Right lobe of liver (tissue), 6 donors: Measurements from ENCODE around the gene GLIS1. TPM values are rescaled to one million over a fixed set of nuclear protein-coding genes. Genes with fewer than 3 reads are reported as not detected.

ENCODE experiments used
- ATAC-seq, 4 donors: fragments of 200-7000 bp; cut with Tn5 transposase; one replicate each; pipeline ENCODE4 v1.9.1; 2020; ENCODE audit warnings: mild to moderate bottlenecking in 4 of 4, moderate library complexity in 4 of 4
- DNase-seq, 3 donors: peaks; one replicate each; pipeline ENCODE4 v3.0.0-alpha.2; 2020
- H3K27ac ChIP-seq, 3 donors: fragments of 200-600 bp; one replicate each; pipeline ENCODE4 v1.8.0; 2022
- H3K27me3 ChIP-seq, 2 donors: fragments of 200-600 bp; one replicate each; pipeline ENCODE4 v1.8.0; 2022
- H3K36me3 ChIP-seq, 4 donors: fragments of 200-600 bp; sonication (generic) in 1 of 4; one replicate each; pipeline versions ENCODE4 v1.5.1 to v1.8.0; 2017 to 2022; ENCODE audit warnings: control low read depth in 1 of 4
- H3K4me1 ChIP-seq, 4 donors: fragments of 200-600 bp; sonication (generic) in 1 of 4; one replicate each; pipeline versions ENCODE4 v1.5.1 to v1.8.0; 2017 to 2022; ENCODE audit warnings: control low read depth in 1 of 4
- H3K4me3 ChIP-seq, 3 donors: fragments of 200-600 bp; one replicate each; pipeline ENCODE4 v1.8.0; 2022
- H3K9me3 ChIP-seq, 4 donors: fragments of 200-600 bp; sonication (generic) in 1 of 4; one replicate each; pipeline versions ENCODE4 v1.5.1 to v1.8.0; 2017 to 2022; ENCODE audit warnings: control low read depth in 1 of 4
- POLR2A ChIP-seq: fragments of 450-650 bp; IDR thresholded peaks from one replicate; pipeline ENCODE4 v1.6.1; 2017; ENCODE audit warnings: antibody characterized with exemption, mild to moderate bottlenecking
- WGBS: methylation state at CpG from one replicate; pipeline ENCODE4 v1.1.6; 2018; ENCODE audit warnings: low coverage, low lambda C conversion rate; ENCODE audit not compliant: insufficient coverage; ENCODE audit errors: missing lambda C conversion rate; 5-methylcytosine and 5-hydroxymethylcytosine counted together
- intact Hi-C, 2 donors: fragments of 100-400 bp; cut with DNase I; formaldehyde crosslinking; loops; one replicate each; pipeline versions ENCODE4 v1.11.2 to v1.14.1; 2022
- total RNA-seq, 6 experiments: library from RNA; depleted of rRNA in 2 of 6; stranded (reverse); fragments of >200 nt in 2 of 6; fragmentation: NEBNext Ultra II Directional in 3 of 6; extraction: Animal tissue kit (Norgen Biotek cat#: 25700) in 3 of 6; gene quantifications; one replicate each; pipeline versions ENCODE4 v1.1.0 to v1.2.4, GENCODE V29; 2016 to 2023
- TF ChIP-seq, protein P1 (sequence below), 4 donors: fragments of 200-600 bp in 3 of 4; fragments of 450-650 bp in 1 of 4; IDR thresholded peaks; one replicate each; pipeline versions ENCODE4 v1.5.1 to v1.8.0; 2016 to 2022; ENCODE audit warnings: antibody characterized with exemption in 4 of 4, mild to moderate bottlenecking in 2 of 4
- donor health status: DM: no; HTN: yes; CAD: no.
- donor health status: DM: no; HTN: no; CAD: no.
- donor health status: DM: no; HTN: no; CAD: no.
- donor health status: DM: no; HTN: yes; CAD: no.
- donor health status: DM: no; HTN: yes; CAD: no.

The GLIS1 gene
- total RNA-seq, 6 experiments from 2014 or later, result not detected

- no peak for TF ChIP-seq POLR2A
- TF ChIP-seq, protein P1, sequence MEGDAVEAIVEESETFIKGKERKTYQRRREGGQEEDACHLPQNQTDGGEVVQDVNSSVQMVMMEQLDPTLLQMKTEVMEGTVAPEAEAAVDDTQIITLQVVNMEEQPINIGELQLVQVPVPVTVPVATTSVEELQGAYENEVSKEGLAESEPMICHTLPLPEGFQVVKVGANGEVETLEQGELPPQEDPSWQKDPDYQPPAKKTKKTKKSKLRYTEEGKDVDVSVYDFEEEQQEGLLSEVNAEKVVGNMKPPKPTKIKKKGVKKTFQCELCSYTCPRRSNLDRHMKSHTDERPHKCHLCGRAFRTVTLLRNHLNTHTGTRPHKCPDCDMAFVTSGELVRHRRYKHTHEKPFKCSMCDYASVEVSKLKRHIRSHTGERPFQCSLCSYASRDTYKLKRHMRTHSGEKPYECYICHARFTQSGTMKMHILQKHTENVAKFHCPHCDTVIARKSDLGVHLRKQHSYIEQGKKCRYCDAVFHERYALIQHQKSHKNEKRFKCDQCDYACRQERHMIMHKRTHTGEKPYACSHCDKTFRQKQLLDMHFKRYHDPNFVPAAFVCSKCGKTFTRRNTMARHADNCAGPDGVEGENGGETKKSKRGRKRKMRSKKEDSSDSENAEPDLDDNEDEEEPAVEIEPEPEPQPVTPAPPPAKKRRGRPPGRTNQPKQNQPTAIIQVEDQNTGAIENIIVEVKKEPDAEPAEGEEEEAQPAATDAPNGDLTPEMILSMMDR (IDR thresholded peaks at IDR 0.05), result peak in 1 of 4 donors; percentile 12
- intact Hi-C loops, result no loop called here
- WGBS, result 75% methylated on average over 3 of the region's 27 CpGs
- H3K27me3 ChIP-seq, result no peaks in the 10 kb centered on the region
- H3K9me3 ChIP-seq, result no peaks in the 10 kb centered on the region
- no peak for DNase-seq
- no peak for ATAC-seq
- no peak overlapping the region for H3K27ac ChIP-seq
- no peaks in the 10 kb centered on the region for H3K4me1 ChIP-seq
- H3K4me3 ChIP-seq, result no peak overlapping the region
- no peaks in the 10 kb centered on the region for H3K36me3 ChIP-seq
These were observed 145.1 kb downstream of the GLIS1 start for GRCh38 chr1:53593758-53594380.

DNA sequence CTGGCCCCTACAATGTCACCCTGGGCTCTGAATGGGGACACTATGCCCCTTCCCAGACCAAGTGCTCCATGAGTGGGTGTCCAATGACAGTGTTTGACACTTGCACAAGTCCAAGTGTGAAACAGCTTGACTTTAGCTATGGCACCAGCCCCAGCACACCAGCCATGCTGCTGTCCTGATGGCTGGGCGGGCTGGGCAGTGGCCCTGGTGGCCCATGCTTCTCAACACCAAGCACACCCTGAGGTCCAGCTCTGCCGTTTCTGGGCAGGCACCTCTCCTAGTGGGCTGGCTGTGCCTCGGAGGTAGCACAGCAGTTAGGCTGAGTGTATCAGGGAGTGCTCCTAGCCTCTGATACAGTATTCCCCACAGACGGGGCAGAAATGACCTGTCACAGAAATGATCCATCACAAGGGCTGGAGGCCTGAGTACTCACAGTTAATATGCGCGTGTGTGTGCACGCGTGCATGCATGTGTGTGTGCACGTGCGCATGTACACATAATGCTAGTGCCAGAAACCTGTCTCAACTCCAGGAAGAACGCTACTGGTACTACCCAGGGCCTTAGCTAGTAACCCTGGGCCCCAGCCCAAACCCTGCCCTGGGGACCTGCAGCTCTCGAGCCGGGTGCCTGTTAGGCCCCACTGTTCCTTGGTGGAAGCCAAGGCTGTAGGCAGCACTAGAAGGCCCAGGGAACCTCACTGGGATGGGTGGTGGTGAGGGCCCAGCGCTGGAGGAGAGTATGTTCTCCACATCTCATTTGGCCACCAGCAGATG is 145.8 kb downstream of the GLIS1 start:
- intact Hi-C loops, result no loop called here
- 71% methylated on average over 3 of the region's 14 CpGs for WGBS

GRCh38 chr1:53592521-53592982 is 146.4 kb downstream of the GLIS1 start:
- TF ChIP-seq, protein P1 (IDR thresholded peaks at IDR 0.05), result no peak
- no peak for TF ChIP-seq POLR2A
- no peak overlapping the region for H3K27ac ChIP-seq
- intact Hi-C loops, result no loop called here
- no peak overlapping the region for H3K4me3 ChIP-seq
- WGBS, result 41% methylated on average over 3 of the region's 6 CpGs
- H3K27me3 ChIP-seq, result no peaks in the 10 kb centered on the region
- H3K9me3 ChIP-seq, result no peaks in the 10 kb centered on the region
- H3K36me3 ChIP-seq, result no peaks in the 10 kb centered on the region
- ATAC-seq (peak in 3 of 4 donors; percentile 18 to 36 (median 22)), DNase-seq (no peak)
- no peaks in the 10 kb centered on the region for H3K4me1 ChIP-seq

More for the DNA sequence above, 145.8 kb downstream of the GLIS1 start:
- H3K36me3 ChIP-seq, result no peaks in the 10 kb centered on the region
- DNase-seq (no peak), ATAC-seq (no peak)
- no peaks in the 10 kb centered on the region for H3K4me1 ChIP-seq
- TF ChIP-seq, protein P1 (IDR thresholded peaks at IDR 0.05), result no peak
- no peak for TF ChIP-seq POLR2A
- no peak overlapping the region for H3K27ac ChIP-seq
- H3K4me3 ChIP-seq, result no peak overlapping the region
- H3K9me3 ChIP-seq, result no peaks in the 10 kb centered on the region
- H3K27me3 ChIP-seq, result no peaks in the 10 kb centered on the region

- ATAC-seq, result no peak
- no peak for DNase-seq
- TF ChIP-seq, protein P1 (IDR thresholded peaks at IDR 0.05), result no peak
- no peak for TF ChIP-seq POLR2A
- no peaks in the 10 kb centered on the region for H3K4me1 ChIP-seq
- no peaks in the 10 kb centered on the region for H3K9me3 ChIP-seq
- no peaks in the 10 kb centered on the region for H3K27me3 ChIP-seq
- no peak overlapping the region for H3K27ac ChIP-seq
- H3K36me3 ChIP-seq, result no peaks in the 10 kb centered on the region
- H3K4me3 ChIP-seq, result no peak overlapping the region
- intact Hi-C loops, result no loop called here
- WGBS, result no CpG with 5 or more reads among the region's 4 CpGs
These were observed 147.0 kb downstream of the GLIS1 start for GRCh38 chr1:53591924-53592323.
